ENCODE data around the gene ERG.

The ERG gene

GRCh38 chr21:38499296-38499695 is 1.0 kb upstream of the ERG start:
- 89% methylated on average over 6 of the region's 6 CpGs for WGBS
- Histone ChIP-seq H3K27ac (ENCODE audit: low read depth, low read length) (no peak overlapping the region), H3K4me3 (ENCODE audit: low read length) (no peak overlapping the region), H3K9ac (ENCODE audit: low read depth, low read length) (no peak overlapping the region), H3K9me3 (ENCODE audit: insufficient read depth, low read depth, low read length) (no peaks in the 10 kb centered on the region), H3K36me3 (ENCODE audit: insufficient read depth, low read length) (no peaks in the 10 kb centered on the region), H3K27me3 (ENCODE audit: insufficient read depth, low read length) (no peaks in the 10 kb centered on the region), H3K4me1 (ENCODE audit: insufficient read depth, low read length) (peaks cover 20% of the 10 kb centered on the region)

- no peaks in the 10 kb centered on the region for H3K27me3 ChIP-seq (ENCODE audit: insufficient read depth, low read length)
- no peaks in the 10 kb centered on the region for H3K36me3 ChIP-seq (ENCODE audit: insufficient read depth, low read length)
- no peaks in the 10 kb centered on the region for H3K9me3 ChIP-seq (ENCODE audit: insufficient read depth, low read depth, low read length)
- no peak overlapping the region for H3K4me3 ChIP-seq (ENCODE audit: low read length)
- H3K4me1 ChIP-seq (ENCODE audit: insufficient read depth, low read length) = peaks cover 23% of the 10 kb centered on the region
- H3K27ac ChIP-seq (ENCODE audit: low read depth, low read length) = no peak overlapping the region
- WGBS = 94% methylated on average over 3 of the region's 3 CpGs
- no peak overlapping the region for H3K9ac ChIP-seq (ENCODE audit: low read depth, low read length)
These were observed 2.1 kb downstream of the ERG start for GRCh38 chr21:38496224-38496623.

DNA sequence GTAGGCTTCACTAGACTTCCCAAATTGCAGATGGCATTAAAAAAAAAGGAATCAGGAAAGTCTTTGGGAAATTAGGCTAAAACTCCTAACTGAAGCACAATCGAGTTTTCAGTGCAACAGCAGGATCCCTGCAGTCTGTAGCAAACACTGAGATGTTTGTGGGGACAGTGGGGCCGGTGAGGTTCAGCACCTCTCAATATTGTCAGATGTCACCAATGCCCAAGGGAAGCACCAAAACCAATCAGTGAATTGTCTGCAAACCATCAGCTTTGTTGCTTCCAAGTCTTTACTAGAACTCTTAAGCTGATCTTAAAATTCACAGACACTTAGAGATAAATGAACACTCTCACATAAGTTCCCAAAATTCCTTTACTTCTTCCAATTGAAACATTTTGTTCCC is 2.6 kb downstream of the ERG start:
- Histone ChIP-seq H3K27ac (ENCODE audit: low read depth, low read length) (no peak overlapping the region), H3K27me3 (ENCODE audit: insufficient read depth, low read length) (no peaks in the 10 kb centered on the region), H3K9ac (ENCODE audit: low read depth, low read length) (no peak overlapping the region), H3K9me3 (ENCODE audit: insufficient read depth, low read depth, low read length) (no peaks in the 10 kb centered on the region), H3K36me3 (ENCODE audit: insufficient read depth, low read length) (no peaks in the 10 kb centered on the region), H3K4me3 (ENCODE audit: low read length) (no peak overlapping the region), H3K4me1 (ENCODE audit: insufficient read depth, low read length) (peaks cover 28% of the 10 kb centered on the region)
- WGBS = 89% methylated on average over 2 of the region's 2 CpGs

DNA sequence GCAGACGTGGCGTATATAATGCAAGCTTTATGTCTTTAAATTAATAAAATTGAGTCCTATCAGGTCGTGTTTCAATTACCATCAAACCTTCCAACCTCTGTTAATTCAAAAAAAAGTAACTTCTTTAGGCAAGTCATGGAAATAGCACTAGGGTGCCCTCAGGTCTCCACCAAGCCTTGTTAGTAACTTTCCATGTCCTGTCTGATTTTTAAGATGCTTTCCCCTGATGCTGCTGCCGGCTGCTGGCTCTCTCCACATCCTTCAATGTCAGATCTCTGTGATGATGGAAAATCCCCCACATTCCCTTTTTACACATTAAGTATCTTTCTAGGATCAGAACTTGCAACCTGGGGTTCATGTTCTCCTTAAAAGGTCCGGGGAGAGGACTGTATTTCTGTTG is 3.0 kb downstream of the ERG start:
- Histone ChIP-seq H3K4me1 (ENCODE audit: insufficient read depth, low read length) (peaks cover 32% of the 10 kb centered on the region), H3K9me3 (ENCODE audit: insufficient read depth, low read depth, low read length) (no peaks in the 10 kb centered on the region), H3K27me3 (ENCODE audit: insufficient read depth, low read length) (no peaks in the 10 kb centered on the region), H3K4me3 (ENCODE audit: low read length) (no peak overlapping the region), H3K9ac (ENCODE audit: low read depth, low read length) (no peak overlapping the region), H3K36me3 (ENCODE audit: insufficient read depth, low read length) (no peaks in the 10 kb centered on the region), H3K27ac (ENCODE audit: low read depth, low read length) (no peak overlapping the region)
- 93% methylated on average over 5 of the region's 5 CpGs for WGBS

- H3K9ac ChIP-seq (ENCODE audit: low read depth, low read length) = no peak overlapping the region
- WGBS = 76% methylated on average over 6 of the region's 6 CpGs
These were observed 3.6 kb downstream of the ERG start for GRCh38 chr21:38494703-38495102.

DNA sequence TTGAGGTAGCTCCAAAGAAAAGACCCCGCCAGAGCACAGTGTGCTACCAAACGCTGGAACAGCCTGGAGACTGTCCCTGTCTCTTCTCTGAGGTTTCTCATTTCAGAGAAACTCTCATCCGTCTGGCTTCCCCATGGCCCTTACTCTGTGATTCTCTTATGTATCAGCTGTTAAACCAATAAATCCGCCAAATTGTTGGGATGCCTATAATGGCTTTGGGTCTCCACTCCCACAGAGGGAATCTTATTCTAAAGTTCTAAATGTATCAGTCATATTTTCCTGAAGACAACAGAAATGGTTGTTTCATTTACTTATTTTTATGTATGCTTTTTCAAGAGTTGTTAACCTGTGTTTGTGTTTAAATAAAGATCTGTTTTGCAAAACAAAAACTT is 4.0 kb downstream of the ERG start:
- H3K9ac ChIP-seq (ENCODE audit: low read depth, low read length) = no peak overlapping the region
- H3K36me3 ChIP-seq (ENCODE audit: insufficient read depth, low read length) = no peaks in the 10 kb centered on the region
- H3K4me3 ChIP-seq (ENCODE audit: low read length) = no peak overlapping the region
- H3K27me3 ChIP-seq (ENCODE audit: insufficient read depth, low read length) = no peaks in the 10 kb centered on the region
- peaks cover 42% of the 10 kb centered on the region for H3K4me1 ChIP-seq (ENCODE audit: insufficient read depth, low read length)
- no peak overlapping the region for H3K27ac ChIP-seq (ENCODE audit: low read depth, low read length)
- H3K9me3 ChIP-seq (ENCODE audit: insufficient read depth, low read depth, low read length) = no peaks in the 10 kb centered on the region
- 89% methylated on average over 4 of the region's 4 CpGs for WGBS

More at GRCh38 chr21:38494703-38495102, 3.6 kb downstream of the ERG start:
- Histone ChIP-seq H3K36me3 (ENCODE audit: insufficient read depth, low read length) (no peaks in the 10 kb centered on the region), H3K27me3 (ENCODE audit: insufficient read depth, low read length) (no peaks in the 10 kb centered on the region), H3K4me1 (ENCODE audit: insufficient read depth, low read length) (peaks cover 38% of the 10 kb centered on the region), H3K9me3 (ENCODE audit: insufficient read depth, low read depth, low read length) (no peaks in the 10 kb centered on the region), H3K27ac (ENCODE audit: low read depth, low read length) (no peak overlapping the region), H3K4me3 (ENCODE audit: low read length) (no peak overlapping the region)

DNA sequence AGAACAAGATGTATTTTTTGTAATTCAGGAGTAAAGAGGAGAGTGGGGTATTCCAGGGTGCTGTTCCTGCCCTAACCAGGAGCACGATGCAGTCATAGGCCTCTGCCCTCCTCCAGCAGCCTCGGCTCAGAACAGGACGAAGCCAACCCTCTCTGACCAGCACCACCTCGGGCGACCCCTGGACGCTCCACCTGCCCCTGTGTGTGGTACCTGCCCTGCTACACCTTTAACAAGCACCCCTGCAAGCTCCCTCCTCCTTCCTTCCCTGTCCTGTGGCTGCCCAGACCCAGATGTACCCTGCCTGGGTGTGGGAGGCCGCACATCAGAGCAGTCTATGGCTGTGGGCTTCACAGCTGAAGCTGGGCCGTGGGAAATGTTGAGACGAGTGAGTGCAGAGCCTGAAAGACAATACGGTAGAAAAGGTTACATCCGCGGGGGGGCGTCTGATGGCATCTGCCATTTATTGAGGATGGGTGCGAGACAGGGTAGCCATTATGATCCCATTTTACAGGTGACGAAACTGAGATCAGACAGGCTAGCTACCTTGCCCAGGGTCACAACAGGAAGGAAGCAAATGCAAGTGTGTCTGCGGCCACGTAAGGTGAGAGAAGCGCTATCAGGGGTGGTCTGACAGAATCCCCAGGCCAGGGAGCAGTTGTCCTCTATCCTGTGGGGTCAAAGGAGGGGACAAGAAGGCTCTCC is 4.6 kb downstream of the ERG start:
- Histone ChIP-seq H3K27ac (ENCODE audit: low read depth, low read length) (no peak overlapping the region), H3K4me3 (ENCODE audit: low read length) (no peak overlapping the region), H3K36me3 (ENCODE audit: insufficient read depth, low read length) (no peaks in the 10 kb centered on the region), H3K9ac (ENCODE audit: low read depth, low read length) (no peak overlapping the region), H3K27me3 (ENCODE audit: insufficient read depth, low read length) (no peaks in the 10 kb centered on the region), H3K4me1 (ENCODE audit: insufficient read depth, low read length) (peaks cover 48% of the 10 kb centered on the region), H3K9me3 (ENCODE audit: insufficient read depth, low read depth, low read length) (no peaks in the 10 kb centered on the region)
- WGBS = 93% methylated on average over 18 of the region's 18 CpGs

GRCh38 chr21:38492007-38492406 is 6.3 kb downstream of the ERG start:
- Histone ChIP-seq H3K9me3 (ENCODE audit: insufficient read depth, low read depth, low read length) (no peaks in the 10 kb centered on the region), H3K9ac (ENCODE audit: low read depth, low read length) (no peak overlapping the region), H3K4me3 (ENCODE audit: low read length) (no peak overlapping the region), H3K27me3 (ENCODE audit: insufficient read depth, low read length) (no peaks in the 10 kb centered on the region), H3K27ac (ENCODE audit: low read depth, low read length) (no peak overlapping the region), H3K4me1 (ENCODE audit: insufficient read depth, low read length) (peaks cover 62% of the 10 kb centered on the region), H3K36me3 (ENCODE audit: insufficient read depth, low read length) (no peaks in the 10 kb centered on the region)
- 93% methylated on average over 1 of the region's 3 CpGs for WGBS

DNA sequence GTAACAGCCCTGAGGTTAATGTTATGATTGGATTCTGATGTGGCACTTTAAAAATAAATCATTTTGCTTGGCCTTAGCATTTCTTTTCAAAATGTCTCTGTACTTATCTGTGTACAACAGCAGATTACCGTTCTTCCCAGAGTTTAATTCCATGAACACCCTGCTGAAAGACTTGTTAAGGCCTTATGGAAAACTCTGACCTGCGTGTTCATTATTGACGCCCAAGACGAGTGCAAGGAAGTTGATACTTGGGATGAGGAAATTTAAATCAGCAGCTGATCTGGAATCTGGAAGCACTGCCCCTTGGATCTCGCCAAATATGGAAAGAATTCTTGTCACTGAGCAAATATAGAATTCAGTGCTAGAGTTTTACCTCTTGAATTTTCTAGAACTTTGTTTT is 6.7 kb downstream of the ERG start:
- H3K27me3 ChIP-seq (ENCODE audit: insufficient read depth, low read length) = no peaks in the 10 kb centered on the region
- 88% methylated on average over 5 of the region's 5 CpGs for WGBS
- no peak overlapping the region for H3K9ac ChIP-seq (ENCODE audit: low read depth, low read length)

DNA sequence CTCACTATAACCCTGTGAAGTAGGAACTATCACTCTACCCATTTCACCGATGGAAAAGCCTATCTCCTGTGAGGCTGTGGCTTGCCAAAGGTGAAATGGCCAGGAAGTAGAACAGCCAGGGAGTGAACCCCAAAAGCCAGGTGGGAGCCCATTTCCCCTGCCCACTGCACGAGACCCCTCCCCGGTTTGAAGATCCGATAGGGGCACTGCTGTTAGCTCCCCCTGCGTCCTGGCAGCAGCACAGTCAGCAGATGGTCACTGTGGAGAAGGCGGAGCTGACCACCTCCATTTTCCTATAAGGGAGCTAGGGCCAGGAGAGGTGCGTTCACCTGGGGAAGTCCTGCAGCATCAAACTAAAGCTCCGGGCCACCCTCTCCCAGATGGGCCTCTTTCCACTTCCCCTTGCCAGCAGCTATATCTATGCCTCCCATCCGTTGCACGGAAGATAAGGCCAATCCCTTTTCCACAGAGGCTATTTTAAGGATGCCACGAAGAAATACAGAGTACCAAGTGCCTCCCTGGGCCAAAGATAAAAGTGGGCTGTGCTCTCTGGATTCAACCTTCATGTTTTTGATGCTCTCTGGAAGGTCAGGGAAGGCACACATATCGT is 7.8 kb downstream of the ERG start:
- WGBS = 92% methylated on average over 12 of the region's 12 CpGs
- H3K4me1 ChIP-seq (ENCODE audit: insufficient read depth, low read length) = peaks cover 58% of the 10 kb centered on the region
- H3K9ac ChIP-seq (ENCODE audit: low read depth, low read length) = no peak overlapping the region
- H3K9me3 ChIP-seq (ENCODE audit: insufficient read depth, low read depth, low read length) = no peaks in the 10 kb centered on the region
- H3K27ac ChIP-seq (ENCODE audit: low read depth, low read length) = peak overlapping the region; percentile 25; the same call in 1 of the 2 replicates
- H3K4me3 ChIP-seq (ENCODE audit: low read length) = no peak overlapping the region
- H3K27me3 ChIP-seq (ENCODE audit: insufficient read depth, low read length) = no peaks in the 10 kb centered on the region
- no peaks in the 10 kb centered on the region for H3K36me3 ChIP-seq (ENCODE audit: insufficient read depth, low read length)

More for the DNA sequence above, 6.7 kb downstream of the ERG start:
- no peak overlapping the region for H3K27ac ChIP-seq (ENCODE audit: low read depth, low read length)
- no peak overlapping the region for H3K4me3 ChIP-seq (ENCODE audit: low read length)
- H3K4me1 ChIP-seq (ENCODE audit: insufficient read depth, low read length) = peaks cover 62% of the 10 kb centered on the region
- no peaks in the 10 kb centered on the region for H3K36me3 ChIP-seq (ENCODE audit: insufficient read depth, low read length)
- no peaks in the 10 kb centered on the region for H3K9me3 ChIP-seq (ENCODE audit: insufficient read depth, low read depth, low read length)

DNA sequence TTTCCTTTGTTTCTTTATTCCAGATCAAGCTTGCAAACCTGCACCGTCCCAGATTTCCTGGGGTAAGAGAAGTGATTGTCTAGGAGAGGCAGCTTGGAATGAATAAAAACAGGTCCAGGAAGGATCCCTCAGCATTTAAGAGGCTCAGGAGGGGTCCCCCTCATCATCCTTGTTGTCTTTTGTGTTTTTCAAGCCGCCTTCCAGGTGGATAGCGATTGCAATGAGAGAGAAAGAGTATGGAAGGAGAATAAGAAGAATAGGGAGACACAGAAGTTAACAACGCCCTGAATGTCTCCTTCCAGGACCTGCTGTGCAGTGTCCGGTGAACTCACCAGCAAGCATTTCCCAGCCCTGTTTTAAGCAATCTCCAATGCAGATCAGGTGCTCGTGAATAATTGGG is 8.5 kb downstream of the ERG start:
- WGBS = 59% methylated on average over 5 of the region's 6 CpGs
- H3K36me3 ChIP-seq (ENCODE audit: insufficient read depth, low read length) = no peaks in the 10 kb centered on the region
- no peaks in the 10 kb centered on the region for H3K9me3 ChIP-seq (ENCODE audit: insufficient read depth, low read depth, low read length)
- H3K4me1 ChIP-seq (ENCODE audit: insufficient read depth, low read length) = peaks cover 50% of the 10 kb centered on the region
- peak overlapping the region; percentile 54; the same call in 1 of the 2 replicates for H3K9ac ChIP-seq (ENCODE audit: low read depth, low read length)
- H3K27me3 ChIP-seq (ENCODE audit: insufficient read depth, low read length) = no peaks in the 10 kb centered on the region
- no peak overlapping the region for H3K4me3 ChIP-seq (ENCODE audit: low read length)
- peak overlapping the region; percentile 76 for H3K27ac ChIP-seq (ENCODE audit: low read depth, low read length)

Data from HUES64 (cell line).